GM21381 (cell line): Measurements from ENCODE around the gene ZDHHC14.
"Not testable (repeated sequence)": the region's sequence is repeated elsewhere in the genome, so short reads cannot be mapped to it uniquely, and the experiment has no call there.

Experiments used
- ATAC-seq: cut with Tn5 transposase; IDR thresholded peaks from one replicate; pipeline ENCODE4 v1.9.1; 2021; ENCODE audit warnings: mild to moderate bottlenecking, moderate library complexity; ENCODE audit not compliant: unreplicated experiment

Gene ZDHHC14

DNA sequence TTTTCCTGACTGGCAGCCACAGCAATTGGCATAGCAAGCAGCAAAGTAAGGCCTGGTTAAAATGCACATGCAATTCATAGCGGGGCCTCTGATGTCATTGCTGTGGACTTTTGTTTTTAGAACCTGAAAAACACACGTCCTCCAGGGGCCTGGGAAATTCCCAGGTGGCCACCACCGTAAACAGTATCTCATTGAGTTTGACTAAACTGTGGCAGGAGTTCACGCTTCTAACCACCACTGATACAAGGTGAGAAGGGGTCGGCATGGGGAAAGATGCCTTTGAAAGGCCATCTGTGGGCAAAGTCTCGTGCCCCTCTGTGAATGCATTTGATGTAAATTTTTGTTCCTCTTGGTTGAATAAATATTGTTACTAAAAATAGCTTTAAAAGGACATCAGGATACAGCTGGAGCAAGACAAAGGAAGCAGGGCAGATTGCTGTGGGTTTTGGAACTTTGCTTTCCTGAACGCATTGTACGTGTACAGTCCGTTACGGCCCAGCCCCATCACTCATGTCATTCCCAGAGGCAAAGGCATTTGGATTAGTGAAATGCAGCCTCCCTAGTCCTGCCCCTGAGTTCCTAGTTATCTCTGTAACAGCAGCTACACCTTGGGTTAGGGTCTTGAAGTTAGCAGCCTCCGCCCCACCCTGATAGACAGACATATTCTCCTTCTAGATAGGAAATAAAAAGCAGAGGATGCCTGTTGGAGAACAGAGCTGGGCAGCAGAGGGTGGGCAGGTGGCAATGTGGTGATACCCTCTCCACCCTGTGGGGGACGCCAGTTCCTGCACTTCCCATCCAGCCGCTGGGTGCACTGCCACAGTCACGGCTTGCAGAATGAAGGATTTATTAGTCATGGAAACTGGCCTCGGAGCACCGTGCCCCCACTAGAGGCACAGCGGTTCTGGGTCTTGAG lies 80.3 kb downstream of the ZDHHC14 start:
- peak; percentile 50 for ATAC-seq

DNA sequence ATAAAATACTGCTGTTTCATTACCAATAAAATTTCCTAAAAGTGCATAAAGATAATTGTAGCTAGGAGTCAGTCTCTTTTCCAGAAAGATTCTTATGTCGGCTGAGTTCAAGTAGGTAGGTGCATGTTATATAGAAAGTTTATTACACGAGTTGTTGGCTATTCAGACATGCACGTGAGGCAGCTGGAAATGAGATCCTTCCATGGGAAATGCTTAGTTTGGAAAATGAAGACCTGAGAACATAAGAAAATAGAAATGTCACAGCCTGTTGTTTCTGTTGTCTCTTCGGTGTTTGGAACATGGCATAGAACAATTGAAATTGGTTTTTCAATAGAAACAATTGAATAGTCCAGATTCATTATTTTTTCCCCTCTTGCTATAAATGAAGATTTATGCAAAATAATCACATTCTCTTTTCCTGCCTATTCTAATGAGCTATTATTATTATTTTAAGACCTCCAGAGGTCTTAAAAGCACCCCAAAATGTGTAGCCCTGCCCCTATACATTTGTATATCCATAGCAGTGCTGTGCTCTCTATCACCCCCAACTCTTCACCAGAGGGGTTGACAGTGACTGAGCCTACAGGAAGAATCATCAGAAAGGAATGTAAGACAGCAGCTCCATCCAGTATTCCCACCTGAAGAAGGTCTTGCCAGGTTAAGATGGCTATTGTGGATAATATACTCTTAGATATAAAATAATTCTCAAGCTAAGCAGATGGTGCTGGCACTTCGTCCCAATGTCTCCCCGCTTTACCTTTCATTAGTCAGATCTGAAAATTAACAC lies 82.2 kb downstream of the ZDHHC14 start:
- no peak for ATAC-seq

DNA sequence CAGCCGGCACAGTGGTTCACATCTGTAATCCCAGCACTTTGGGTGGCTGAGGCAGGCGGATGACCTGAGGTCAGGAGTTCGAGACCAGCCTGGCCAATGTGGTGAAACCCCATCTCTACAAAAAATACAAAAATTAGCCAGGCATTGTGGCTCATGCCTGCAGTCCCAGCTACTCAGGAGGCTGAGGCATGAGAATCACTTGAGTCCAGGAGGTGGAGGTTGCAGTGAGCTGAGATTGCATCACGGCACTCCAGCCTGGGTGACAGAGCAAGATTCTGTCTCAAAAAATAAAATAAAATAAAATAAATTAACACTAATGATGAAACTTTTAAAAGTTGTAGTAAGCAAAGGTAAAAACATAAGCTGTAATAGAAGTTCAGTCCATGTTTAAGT lies 82.7 kb downstream of the ZDHHC14 start:
- not testable (repeated sequence) for ATAC-seq

DNA sequence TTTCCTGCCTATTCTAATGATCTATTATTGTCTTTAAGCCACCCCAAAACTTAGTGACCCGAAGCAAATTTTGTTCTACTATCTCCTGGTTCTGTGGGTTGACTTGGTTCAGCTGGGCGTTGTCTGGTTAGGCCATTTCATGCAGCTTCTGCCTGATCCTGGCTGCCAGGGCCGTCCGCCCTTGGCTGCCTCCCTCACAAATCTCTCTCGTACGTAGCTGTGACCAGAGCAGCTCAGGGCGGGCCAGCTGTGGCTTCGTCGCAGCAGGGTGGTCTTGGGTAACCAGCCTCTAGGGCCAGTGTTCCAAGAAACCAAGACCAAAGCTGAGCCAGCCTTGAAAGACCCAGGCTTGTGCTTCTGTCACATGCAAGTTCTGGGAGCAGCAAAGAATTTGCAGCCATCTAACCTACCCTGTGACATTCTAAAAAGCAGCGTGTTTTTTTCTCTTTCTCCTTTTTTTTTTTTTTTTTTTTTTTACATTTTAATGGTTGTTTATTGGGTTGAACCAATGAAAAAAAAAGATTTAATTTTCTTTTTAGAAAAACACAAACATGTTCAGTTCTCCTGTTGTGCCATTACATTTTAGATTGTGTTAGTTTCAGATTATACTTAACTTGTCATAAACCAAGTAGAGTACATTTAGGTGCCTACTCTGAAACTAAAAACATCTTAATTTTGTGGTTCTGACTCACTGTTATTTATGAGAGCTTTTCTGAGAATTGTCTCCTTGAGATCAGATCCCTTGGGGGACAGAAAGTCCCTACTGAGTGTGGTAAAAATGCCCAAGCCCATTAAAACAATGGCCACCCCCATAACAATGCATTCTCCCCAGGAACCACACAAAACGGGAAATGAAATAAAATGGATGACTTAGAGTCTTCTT lies 83.9 kb downstream of the ZDHHC14 start:
- peak; percentile 51 for ATAC-seq

DNA sequence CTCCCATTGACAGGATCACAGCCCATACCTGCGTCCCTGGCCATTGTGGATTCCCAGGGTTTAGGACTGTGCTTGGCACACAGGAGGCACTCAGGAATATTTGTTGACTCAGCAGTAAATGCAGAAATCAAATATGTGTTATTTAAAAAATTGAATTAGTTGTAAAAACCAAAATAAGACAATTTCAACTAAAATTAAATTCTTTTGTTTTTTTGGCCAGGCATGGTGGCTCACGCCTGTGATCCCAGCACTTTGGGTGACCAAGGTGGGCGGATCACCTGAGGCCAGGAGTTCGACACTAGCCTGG lies 85.3 kb downstream of the ZDHHC14 start:
- no peak for ATAC-seq

DNA sequence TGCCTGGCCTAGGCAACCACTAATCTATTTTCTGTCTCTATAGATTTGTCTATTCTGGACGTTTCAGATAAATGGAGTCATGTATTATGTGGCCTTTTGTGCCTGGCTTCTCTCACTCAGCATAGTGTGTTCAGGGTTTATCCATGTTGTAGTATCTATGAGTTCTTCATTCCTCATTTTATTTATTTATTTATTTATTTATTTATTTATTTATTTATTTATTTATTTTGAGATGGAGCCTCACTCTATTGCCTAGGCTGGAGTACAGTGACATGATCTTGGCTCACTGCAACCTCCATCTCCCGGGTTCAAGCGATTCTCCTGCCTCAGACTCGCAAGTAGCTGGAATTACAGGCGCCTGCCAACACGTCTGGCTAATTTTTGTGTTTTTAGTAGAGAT lies 86.3 kb downstream of the ZDHHC14 start:
- not testable (repeated sequence) for ATAC-seq

DNA sequence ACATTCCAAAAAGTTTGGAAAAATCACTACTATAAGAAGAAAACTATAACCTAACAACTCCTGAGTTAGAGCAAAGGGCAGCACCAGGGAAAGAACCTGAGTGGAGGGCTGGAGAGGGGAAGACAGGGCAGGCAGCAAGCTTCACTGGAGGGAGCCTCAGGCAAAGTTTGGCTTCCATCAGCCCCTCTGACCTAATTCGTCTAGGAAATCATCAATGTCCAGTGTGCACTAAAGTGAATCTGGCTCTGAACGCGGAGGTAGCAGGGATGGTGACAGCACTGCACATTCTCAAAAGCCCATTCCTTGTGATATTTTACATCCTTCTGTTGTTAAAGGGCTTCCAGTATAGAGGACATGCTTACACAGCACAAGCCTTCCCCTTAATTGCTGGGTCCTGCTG lies 87.1 kb downstream of the ZDHHC14 start:
- ATAC-seq, result no peak

DNA sequence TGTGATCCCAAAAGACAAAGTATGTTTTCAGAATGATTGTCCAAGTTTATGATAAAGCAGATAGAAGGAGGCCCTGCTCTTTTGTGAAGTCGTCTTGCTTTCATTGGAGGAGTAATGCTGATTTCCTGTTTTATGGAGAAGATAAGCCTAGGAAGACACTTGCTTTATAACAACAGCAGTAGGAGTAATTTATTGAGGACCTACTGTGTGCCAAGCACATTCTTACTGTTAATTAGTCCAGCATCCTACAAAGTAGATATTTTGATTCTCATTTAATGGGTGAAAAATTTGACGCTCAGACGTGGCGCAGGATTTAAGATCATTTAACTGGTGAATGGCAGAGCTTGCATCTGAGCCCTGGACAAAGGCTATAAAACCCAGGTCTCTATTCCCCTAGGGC lies 87.6 kb downstream of the ZDHHC14 start:
- ATAC-seq, result no peak

DNA sequence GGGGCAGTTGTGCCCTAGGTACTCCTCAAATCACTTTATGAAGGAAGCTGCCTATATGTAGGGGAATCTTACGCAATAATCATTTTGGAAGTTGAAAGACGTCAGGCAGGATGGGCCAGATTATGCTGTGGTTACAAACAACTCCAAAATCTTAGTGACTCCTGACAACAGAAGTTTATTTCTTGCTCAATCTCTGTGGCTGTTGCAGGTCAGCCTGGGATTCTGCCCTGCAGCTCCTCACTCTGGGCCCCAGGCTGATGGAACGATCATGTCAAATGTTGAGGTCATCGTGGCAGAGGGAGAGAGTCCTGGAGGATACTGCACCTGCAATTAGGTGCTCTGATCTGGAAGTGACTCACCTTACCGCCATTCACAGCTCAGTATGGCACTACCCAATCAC lies 88.4 kb downstream of the ZDHHC14 start:
- ATAC-seq, result no peak

DNA sequence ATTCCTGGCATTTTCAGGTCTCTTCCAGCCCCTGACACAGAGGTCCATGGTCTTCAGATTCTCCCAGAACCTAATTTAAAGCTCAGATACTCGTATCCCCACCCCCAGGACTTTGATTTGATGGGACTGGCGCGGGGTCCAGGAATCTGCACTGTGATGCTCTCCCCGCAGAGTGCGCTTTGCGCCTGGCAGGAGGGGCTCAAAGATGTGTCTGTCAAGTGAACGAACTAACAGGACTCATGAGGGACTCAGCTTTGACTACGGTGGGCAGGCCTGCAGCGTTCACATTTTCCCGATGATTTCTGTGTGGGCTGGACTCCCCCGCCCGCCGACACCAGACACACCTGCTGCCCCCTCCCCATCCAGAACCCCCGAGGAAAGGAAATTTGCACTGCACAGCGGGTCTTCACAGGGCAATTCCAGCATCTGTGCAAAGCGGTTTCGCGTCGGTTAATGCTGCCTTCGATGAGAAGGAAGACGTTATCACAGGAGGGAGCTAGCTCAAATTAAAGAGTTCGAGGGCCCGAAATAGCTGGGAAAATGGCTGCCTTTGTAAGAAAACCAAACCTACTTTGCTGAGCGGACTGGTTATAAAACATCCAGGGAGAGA lies 90.2 kb downstream of the ZDHHC14 start:
- no peak for ATAC-seq

DNA sequence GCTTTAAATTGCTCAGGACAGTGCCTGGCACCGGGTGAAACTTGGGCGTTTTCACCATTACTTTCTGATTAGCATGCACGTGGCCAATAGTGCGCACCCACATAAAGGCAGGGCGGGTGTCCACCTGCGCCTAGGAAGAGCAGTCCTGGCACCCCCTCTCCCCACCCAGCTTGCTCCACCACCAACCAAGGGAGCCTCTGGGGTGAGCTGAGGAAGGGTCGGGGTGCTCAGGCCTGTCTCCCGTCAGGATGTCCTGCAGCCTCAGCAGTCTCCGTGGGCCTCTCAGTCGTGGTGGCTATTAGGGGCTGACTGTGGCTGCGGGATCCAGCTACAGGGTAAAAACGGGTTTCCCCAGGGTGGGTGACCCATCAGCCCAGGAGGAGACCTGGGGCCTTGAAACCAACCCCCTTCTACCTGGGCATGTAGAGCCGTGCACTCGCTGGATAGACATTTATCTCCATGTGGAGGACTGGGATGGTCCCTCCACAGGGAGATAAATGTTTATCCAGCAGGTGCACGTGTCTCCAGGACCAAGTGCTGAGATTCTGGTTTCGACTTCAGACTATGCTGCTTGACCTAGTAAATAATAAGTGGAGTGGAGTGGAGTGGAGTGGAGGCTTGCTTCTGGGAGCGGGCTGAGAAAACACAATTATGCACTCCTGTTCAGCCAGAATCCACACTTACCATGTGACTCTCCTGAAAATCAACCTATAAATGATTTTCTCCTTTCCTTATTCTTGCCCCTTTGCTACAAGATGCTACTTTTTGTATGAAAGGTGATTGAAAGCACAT lies 91.1 kb downstream of the ZDHHC14 start:
- no peak for ATAC-seq

DNA sequence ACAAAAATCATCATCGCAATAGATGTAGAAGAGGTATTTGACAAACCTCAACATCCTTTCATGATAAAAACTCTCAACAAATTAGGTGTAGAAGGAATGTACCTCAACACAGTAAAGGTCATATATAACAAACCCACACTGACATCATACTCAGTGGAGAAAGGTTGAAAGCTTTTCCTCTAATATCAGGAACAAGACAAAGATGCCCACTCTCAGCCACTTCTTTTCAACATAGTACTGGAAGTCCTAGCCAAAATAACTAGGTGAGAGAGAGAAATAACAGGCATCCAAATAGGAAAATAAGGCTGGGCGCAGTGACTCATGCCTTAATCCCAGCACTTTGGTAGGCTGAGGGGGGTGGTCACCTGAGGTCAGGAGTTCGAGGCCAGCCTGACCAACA lies 95.8 kb downstream of the ZDHHC14 start:
- ATAC-seq, result no peak

DNA sequence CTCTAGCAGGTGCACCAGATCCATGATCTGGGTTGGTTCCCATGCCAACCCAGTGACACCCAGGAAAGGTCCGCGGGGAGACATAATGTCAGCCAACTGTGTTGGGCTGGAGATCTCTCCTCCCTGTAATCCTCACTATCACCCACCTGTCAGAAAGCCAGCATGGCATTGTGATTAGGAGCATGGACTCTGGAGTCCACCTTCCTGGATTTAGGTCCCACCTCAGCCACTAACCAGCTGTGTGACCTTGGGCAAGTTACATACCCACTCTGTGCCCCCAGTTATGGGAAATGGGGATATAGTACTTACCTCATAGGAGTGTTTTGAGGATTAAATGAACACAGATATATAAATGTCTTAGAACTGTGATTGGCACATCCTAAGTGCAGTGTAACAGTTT lies 97.9 kb downstream of the ZDHHC14 start:
- ATAC-seq, result no peak

DNA sequence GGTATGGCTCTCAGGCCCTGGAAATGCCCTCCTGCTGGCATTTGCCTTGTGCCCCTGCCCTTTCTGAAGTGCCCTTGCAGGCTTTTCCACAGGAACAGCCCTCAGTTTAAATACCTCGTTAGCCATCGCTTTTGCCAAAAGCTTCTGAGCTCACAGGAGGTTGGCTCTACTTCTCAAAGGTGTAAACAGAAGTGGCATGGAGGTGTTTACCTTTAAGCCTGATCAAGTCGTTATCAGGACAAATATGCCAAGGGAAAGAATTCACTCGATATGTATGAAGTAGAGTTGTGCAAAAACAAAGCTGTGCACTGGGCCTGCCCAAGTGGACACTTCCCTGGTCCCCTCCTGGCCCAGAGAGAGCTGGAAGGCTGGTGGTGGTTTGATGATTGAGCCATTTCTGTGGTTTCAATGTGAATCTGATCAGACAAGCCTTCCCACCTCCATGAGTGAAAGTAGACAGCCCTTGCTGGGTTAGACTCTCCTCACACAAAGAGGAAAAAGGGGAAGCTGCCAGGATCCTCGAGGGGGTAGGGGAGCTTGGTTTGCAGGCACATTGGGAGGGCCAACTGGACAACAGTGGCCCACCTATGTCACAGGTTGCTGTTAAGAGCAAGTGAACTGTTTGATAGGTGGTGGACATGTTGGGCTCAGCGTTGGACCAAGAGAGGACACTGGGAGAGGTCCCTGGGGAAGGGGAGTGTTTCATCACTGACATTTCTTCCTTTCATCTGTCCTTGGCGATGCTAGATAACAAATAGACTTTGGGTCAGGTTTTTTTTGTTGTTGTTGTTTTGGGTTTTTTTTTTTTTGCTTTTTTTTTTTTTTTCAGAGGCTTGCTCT lies 98.7 kb downstream of the ZDHHC14 start:
- ATAC-seq, result no peak

DNA sequence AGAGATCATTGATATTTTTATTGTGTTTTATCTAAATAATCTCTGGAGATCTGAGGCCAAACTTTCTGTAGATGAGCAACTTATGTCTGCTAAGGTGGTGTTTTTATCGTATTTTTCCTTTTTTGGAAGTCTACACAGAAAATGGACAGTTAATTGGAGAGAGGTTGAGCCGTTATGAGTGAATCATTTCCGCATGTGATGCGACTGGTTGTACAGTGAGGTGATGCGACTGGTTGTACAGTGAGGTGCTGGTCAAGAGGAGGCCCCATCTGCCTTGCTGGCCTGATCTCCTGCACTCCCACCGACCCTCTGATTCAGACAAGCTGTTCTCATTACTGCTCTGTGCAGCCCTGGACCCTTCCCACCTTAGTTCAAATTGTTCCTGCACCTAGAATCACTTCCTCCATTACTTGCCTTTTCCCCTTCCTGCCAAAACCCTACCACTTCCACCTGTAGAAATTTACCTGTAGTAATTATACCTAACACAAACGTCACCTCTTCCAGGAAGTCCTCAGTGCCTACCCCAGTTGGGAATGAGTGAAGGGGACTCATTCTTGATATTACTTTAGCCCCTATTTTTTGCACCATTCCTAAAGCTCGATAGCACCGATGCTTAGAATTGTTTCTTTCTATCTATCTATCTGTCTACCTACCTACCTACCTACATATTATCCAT lies 100.3 kb downstream of the ZDHHC14 start:
- no peak for ATAC-seq

DNA sequence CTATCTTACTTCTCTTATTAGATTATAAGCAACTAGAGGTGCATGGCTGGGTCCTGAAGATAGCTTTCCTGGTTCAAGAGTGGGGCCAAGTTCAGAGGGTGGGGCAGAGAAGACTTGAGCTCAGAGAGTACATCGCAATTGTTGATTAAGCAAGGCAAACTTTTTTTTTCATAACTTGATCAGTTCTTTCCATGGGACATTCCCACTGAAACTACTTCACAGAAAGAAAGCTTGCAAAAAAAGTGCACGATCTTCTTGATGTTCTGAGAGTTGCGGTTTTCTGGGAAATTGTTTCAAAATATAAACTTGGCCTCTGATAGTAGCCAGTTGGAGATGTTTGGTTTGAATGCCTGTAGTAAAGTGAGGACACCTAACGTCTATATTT lies 100.9 kb downstream of the ZDHHC14 start:
- no peak for ATAC-seq

DNA sequence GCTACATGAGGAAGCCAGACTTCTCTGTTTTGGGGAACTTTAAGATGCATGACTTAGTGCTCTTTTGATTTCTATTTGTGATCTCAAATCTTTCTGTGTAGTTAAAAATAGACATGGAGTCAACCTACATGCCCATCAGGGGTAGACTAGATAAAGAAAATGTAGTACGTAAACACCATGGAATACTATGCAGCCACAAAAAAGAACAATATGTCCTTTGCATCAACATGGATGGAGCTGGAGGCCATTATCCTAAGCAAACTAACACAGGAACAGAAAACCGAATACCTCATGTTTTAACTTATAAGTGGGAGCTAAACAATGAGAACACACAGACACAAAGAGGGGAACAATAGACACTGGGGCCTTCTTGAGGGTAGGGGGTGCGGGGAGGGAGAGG lies 102.8 kb downstream of the ZDHHC14 start:
- ATAC-seq, result no peak

DNA sequence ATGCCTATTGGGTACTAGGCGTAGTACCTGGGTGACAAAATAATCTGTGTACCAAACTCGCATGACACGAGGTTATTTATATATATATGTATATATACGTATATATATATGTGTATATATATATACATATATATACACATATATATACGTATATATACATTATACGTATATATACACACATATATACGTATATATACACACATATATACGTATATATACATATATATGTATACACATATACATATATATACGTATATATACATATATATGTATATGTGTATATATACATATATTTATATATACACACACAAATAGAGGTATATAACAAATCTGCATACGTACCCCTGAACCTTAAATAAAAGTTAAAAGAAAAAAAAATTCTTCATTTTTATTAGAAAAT lies 103.2 kb downstream of the ZDHHC14 start:
- no peak for ATAC-seq

DNA sequence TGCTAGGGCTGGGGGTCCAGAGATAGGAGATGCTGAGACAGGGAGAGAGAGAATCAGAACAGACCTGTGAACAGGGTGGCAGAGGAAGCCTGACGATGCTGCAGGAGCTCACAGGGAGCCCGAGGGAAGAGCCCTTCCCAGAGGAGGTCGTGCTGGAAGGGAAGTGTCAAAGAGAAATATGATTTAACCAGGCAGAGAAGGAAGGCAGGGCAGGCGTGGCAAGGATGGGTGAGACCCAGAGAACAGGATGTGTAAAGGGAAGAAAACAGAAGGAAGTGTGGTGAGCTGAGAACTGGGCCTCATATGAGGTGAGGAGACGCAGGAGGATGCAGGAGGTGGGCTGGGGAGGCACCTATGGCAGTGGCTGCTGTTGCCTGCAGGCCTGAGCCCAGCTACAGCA lies 105.6 kb downstream of the ZDHHC14 start:
- ATAC-seq, result peak; percentile 85
